ENCODE results near the gene BCAR3.

The BCAR3 gene

DNA sequence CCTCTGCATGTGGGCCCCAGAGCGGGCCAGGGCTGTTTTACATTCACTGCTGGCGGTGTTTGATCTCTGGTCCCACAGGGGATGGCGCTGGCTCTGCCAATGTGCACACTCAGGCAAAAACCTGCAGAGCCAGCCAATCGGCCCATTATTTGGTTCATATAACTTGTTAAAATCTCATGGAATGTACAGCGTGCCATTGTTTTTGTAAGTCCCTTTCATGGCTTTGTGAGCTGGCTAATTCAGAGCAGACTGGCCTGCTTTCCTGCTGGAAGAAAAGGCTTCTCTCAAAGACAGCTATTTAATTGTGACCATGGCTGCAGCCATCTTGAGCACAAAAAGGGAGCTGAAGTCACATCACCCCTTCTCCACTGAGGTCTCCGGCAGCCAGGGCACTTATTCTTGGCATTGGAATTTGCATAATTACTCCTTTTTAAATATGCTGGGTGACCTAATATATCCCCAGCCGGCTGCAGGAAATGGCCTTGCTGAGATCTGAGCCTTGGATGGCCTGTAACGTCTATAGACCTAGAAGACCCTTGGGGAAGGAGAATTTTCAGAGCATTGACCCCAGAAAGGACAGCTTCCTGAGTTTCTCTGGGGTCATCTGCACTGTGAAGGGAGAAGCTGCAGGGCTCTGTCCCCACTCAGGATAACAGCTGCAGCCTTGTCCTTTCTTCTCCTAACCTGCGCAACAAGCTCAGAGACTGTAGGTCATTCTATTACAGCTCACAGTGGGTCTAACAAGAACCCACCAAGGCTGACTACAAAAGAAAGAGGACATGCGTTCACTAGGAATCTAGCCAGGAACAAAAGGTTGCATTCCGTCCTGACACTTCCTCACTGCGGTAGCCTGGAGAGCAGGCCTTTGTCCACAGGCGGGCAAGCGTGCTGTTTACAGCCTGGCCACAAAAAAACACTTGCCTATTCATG lies 45.8 kb downstream of the BCAR3 start:
- DNase-seq: no peak

DNA sequence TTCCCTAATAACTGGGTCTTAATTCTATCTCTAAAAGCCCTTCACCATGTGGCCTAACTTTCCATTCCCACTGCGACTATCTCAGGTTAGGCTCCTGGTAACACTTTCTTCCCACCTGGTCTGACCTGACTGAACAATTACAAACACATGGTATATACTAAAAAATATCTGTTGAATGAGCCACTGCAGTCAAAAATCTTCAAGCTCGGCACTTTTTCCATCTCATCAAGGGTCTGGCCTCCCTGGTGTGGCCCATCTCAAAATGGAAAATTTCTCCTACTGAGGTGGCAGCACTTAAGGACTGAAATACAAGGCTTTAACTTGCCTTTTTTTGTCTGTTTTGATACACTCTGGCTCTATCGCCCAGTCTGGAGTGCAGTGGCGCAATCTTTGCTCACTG lies 48.3 kb downstream of the BCAR3 start:
- DNase-seq: no peak

DNA sequence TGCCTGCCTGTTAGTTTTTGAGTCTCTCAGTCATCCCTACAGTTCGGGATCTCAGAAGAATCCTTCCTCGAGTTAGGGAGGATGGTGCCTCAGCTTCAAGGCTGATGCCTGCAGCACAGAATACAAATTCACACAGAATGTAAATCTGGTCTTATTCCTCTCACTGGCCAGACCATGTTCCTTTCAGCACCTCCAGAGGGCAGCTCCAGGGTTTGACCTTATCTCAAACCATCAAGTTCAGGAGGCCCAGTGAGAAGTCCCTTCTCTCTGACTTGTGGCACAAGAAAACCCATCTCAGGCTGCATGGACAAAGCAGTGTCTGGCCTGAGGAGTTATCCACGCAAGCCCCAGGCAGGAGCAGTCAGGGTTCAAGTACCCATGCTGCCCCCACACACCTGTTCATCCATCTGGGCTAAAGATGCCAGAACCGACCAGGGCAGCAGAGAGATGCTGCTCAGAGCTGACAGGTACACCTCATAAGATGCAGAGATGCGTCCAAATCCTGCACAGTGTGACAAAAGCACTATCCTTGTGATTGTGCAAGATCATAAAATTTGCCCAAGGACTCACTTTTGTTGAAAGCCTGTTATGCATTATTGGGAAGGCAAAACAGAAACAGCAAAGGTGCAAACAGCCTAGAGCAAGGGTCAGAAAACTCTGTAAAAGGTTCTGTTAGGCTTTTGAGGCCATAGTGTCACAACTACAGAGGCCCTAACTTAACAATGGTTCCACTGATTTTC lies 49.8 kb downstream of the BCAR3 start:
- no peak for DNase-seq

DNA sequence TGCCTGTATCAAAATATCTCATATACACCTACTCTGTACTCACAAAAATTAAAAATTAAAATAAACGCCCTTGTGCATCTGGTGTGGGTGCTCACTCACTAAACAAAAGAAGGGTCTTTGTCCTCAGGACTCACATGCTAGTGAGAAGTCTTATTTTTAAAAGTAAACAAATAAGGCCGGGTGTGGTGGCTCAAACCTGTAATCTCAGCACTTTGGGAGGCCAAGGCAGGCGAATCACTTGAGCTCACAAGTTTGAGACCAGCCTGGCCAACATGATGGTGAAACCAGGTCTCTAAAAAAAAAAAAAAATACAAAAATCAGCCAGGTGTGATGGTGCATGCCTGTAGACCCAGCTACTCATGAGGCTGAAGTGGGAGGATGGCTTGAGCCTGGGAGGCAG lies 51.5 kb downstream of the BCAR3 start:
- no peak for DNase-seq

DNA sequence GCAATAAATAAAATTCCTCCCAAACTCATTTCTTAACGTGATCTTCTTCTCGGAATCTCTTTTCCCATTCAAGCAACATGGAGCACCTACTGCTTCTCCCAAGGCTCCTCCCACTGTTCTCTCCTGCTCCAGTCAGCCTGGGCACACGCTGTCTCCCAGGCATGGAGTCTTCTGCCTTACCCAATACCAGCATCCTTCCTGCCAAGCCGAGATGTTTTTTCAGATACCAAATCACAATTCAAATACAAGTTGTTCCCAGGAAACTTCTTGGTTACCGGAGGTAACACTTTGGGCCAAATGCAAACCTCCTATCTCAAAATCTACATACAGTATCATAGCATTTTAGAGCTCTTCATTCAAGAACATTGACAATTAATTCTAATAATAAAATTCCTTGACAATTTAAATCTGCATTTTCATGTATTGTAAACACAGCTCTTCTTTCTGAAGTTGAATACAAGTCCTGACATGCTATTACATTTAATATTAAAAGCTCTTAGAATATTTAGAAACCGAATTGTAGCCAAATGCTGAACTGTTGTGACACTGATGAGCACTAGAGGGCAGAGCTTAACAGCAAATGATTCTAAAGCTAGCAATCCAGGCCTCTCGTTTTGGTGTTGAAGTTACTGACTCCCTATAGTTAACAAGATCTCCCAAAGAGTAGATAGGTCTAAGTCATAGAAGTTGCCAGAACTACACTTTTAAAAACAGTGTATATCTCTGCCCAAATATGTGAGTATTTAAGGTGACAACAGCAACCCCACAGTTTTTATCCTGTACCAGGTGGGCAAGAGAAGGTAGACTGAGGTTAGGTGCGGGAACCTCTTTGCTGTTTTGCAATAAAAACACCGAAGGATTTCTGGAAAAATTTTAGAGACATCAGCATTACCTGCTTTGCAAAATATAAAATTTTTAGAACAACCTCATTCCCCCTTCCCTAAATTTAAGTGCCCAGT lies 52.3 kb downstream of the BCAR3 start:
- DNase-seq: peak; percentile 78

DNA sequence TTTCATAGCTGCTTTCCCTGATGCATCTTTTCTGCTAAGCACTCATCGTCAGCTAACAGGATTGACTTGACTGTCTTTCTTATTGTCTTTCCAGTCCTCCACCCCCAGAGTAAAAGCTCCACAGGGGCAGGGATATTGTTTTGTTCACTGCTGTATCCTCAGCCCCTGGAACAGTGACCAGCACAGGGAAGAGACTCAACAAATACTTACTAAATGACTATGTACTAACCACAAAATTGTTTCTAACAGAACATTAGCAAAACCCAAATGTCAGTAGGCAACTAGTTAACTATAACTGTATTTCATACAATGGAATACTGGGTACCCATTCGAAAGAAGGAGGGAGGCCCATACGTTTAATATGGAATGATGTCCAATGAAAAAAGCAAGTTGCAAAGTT lies 53.0 kb downstream of the BCAR3 start:
- no peak for DNase-seq

DNA sequence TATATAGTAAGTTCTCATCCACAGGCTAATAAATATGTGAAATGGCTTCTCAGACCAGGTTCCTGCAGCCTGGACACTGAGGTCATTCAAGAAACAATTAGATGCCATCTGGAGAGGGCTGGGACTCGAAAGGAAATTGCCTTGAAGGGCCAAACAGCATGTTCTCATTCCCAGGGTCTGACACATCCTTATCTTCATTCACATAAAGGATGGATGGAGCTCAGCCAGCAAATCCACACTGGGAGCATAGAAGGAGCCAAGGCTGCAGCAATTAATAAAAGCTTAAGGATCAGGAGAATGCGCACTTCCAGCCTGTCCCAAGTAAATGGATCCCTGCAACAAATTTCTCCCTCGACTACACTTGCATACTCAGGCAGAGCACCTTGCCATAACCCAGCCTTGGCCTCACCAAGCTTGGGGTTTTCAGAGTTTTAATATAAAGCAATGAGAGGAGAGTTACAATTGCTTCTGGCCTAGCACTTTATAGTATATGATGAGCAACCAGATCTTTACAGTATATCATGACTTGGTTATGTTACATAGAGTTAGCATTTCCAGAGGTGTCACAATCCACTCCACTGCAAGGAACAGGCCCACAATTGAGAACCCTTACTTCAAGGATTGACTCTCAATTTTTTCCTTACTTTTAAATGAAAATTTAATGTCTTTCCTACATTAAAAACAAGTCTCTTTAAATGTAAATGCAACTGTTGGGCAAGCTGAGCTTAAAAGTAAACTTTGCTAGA lies 55.9 kb downstream of the BCAR3 start:
- DNase-seq: no peak

DNA sequence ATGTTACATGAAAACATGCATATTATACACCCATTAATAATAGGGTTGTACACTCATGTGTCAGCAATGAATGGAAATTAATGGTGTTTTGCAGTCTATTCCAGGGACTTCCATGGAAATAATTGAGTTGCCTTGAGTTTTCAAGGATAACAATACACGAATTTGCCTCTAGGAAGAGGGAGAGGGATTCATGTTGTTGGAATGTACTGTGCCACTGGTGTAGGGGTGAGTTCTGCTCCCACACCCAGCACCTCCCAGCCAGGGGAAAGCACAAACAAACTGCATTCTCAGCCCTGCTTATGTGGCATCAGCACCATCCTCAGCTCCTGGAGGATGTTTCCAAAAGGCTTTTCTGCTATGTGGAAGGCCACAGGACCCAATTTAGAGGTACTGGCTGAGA lies 57.8 kb downstream of the BCAR3 start:
- no peak for DNase-seq

DNA sequence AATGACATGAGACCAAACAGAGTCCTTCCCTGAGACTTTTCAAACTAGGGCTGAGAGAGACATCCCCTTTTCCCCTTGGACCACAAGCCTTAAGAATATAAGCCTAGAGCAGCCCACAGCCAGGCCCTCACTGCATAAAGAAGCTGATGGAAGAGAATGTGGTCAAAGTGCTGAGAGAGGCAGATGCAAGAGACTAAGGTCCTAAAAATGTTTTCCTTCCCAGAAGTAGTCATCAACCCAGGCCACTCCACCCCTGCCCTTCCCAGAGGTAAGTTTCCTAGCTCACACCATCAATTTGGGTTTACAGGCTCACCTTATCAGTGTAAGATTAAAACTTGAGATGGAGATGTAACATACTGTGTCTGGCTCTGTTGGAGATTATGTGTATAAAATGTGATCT lies 58.2 kb downstream of the BCAR3 start:
- no peak for DNase-seq

DNA sequence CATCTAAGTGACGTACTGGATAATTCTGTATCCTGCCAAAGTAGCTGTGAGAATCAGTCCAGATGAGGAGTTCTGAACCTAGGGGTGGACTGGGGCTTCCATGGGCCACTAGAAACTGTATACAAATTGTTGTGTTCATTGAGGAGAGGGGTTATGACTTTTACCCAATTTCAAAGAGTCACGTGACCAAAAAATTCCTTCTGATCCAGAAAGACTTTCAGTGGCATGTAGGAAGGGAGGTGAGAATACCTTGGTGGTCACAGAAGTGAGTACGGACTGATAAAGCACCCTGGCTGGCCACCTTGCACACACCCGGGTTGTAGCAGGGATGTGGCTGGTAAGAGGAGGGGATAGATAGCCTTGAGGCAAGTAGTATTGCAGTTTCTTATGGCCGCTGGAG lies 60.4 kb downstream of the BCAR3 start:
- no peak for DNase-seq

DNA sequence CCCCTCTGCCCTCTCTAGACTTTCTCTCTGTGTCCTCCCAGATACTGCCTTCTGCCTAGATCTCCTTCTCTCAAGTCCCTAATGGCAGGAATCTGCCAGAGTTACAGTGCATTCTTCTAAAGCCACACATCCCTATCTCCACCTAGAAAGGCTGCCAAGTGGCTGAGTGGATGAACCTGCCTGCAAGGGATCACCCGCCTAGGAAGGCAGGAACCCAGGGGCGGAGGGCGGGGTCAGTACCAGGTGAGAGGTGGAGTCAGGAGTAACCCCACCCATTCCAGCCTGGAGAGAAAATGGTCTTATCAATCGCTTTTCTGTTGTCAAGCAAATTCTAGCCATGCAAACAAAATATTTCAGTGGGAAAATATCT lies 60.8 kb downstream of the BCAR3 start:
- no peak for DNase-seq

DNA sequence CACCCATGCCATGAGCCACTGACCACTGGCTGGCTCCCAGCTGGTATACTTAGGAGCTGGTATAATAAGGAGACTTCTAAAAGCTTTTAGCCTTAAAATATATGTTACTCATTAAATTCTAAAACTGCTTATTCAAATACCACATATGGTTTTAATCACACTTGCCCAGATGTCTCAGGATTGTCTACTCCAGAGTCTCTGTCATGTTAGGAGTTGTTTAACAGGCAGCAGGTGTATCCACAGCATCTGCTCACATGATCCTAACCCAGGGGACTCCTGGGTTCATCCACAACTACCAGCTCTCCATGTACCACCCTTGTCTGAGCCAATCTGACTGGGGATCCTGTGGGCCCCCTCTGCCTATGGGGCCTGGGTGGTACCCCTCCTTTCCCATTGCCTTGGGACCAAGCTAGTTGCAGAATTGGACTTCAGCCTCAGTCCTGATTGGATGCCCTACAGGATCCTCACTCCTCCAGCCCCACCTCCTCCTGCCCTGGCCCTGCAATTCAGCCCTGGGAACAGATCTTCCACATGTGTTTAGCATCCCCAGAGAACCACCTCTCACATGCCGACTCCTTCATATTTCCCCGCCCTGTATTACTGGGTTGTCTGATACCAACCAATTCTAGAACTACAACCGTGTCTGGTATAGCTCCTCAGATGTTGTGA lies 61.3 kb downstream of the BCAR3 start:
- DNase-seq: no peak

DNA sequence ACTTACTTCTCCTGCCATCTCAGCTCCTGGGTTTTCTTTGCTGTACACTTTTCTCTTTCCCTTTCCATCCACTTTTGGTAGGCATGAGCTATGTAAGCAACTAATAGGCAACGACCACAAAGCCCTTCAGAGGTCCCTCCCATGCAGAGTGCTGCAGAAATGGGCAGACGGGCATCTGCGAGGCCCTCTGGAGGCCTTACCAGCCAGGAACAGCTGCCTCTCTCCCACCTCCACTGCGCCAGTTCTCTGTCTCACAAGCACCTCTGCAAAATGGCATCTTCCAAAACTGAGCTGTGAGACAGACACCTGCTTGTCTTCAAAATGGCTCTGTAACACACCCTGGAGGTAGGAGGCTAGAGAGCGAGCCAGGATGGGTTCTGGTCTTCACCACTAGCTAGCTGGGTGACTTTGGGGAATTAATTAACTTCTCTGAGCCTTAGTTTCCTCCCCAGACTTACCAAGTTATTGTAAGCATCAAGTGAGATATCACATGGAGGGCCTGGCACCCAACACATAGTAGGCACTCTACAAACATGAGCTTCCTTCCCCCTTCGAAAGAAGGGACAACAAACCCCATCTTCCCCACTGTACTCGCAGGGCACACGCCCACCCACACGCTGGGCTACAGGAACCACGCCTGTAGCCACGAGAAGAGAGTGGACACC lies 62.0 kb downstream of the BCAR3 start:
- DNase-seq: peak; percentile 36

DNA sequence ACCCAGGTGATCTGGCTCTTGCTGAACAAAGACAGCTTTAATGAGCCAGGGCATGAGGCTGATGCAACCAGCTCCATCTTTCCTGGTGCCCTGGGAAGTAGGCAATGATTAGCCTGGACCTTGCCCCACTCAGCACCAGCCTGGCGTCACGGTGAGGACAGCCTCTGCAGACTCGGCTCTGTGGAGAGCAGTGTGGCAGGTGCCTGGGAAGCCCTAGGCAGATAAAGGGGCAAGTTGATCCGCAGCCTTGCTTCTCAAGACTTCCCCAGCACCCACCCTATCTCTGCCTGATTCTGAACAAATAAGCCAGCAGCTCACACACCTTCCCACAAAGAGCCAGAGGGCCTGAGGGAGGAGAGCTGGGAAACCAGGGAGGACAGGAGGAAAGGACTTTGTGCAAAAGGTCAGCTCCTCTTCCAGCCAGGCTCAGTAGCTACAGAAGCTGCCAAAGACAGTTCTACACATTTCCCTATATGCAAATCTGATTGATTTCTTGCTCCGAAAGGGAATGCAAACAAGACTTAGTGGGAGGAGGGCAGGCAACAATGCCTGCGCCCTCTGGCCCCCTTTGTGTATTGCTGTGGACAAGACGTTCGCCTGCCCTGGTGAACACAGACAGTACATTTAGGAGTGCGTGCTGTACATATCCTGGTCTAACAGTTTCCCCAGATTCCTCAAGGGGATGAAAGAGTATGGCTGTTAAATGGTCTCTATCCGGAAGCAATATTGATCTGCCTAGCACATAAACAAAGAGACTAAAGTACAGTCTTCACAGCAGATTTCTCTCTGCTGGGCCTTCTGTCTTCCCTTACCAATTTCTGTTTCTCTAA lies 63.8 kb downstream of the BCAR3 start:
- peak; percentile 48 for DNase-seq

DNA sequence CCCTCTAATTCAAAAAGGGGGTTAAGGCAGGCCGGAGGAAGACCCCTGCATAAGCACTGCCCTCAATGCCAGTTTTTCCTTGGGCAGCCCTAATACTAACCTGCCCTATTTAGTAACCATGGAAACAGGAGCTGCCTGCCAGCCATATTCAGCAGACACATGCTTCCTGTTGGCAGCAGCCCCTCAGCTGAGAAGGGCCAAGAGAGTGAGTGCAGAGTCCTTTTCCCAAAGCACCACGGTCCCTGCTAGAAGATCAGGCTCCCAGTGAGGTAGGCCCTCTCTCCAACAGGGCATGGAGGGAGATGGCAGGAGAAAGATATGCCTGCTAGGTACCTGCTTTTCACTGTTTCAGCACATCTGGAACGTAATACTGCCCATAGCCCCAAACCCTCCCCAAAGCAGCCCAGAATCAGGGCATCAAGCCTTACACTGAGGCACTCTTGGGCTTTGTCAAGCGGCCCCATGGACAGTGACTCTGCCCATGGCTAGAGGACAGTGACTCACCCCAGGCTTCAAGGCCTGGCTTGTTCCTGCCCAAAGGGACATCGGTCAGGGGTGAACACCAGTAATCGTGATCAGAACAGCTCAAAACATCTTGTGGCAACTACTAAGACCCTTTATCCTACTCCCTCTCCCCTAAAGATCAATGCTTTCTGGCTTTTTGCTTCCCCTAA lies 64.5 kb downstream of the BCAR3 start:
- peak; percentile 86 for DNase-seq

DNA sequence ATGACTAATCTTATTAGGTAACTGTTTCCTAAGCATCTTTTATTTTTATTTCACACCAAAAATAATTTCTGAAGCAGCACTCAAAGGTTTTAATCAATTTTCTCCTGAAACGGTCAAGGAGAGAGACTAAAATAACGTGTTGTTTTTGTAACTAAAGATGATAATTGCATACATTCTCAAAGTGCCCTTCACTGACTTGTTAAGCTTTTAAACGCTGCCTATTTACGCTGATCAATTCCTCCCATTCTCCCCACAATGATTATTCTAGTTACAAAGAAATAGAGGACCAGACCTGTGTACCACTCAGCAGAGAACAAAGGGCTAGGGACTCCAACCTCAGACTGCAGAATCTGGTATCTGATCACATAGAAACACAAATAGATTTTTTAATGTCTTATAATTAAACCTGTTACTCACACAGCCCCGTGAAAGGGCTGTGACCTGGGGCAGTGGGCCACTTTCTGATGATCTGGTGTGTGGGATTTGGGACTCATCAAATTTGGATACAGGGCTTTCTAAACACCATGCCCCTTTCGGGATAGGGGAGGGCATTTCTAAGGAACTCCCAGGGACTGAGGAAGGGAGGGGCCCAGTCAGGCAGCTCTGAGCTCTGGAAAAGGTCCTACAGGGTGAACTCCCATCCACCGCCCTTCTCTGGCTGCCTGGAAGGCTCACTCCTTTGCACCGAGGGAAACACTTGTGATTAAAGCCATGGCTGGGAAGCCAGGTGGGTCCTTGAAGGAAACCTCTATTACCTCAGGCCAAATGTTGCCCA lies 65.2 kb downstream of the BCAR3 start:
- peak; percentile 86 for DNase-seq

DNA sequence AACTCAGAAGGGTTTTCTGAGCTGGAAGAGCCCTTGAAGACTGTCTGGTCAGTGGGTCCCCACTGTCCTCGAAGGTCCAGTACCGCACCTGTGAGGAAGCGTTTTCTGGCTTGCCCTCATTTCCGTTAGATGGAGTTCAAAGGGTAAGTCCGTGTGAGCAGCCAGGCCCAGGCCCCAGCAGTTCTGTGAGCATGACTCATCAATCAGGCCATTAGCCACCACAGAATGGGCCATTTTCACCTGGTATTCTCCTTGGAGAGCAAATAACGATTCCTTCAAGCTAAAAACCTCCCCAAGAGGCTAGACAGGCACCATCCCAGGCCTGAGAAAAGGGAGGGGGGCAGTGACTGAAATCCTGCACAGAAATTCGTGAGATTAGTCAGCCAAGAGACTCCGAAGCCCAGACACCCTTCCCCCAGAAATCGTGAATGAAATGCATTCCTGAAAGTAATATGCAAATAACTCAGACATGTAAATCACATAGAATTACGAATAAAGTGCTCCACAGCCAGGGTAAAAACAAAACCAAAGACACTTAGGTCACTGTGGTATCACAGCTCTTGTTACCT lies 66.0 kb downstream of the BCAR3 start:
- DNase-seq: no peak

DNA sequence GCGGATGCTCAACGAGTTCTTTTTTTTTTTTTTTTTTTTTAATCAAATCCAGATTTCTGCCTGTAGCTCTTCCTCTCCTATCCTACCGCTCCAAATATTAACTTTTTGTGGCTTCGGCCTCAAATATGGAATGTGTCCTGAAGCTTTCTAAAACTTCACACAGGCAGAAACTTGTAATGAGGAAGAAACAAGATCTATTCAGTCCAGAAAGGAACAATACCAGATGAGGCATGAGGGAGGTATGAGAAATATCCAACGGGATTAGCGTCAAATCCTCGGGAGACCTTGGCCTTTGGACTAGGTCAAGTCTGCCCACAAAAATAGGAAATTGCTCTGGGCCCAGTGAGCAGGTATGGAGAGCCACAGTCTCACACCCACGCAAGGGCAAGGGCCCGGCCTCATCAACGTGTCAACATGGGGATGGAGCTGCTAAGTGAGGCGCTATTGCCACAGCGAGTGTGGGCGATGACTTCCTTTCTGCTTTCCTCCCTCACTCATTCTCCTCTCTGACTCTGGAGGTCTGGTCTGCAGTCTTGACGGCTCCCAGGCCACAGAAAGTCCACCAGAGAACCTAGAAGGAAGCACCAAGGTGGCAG lies 66.6 kb downstream of the BCAR3 start:
- DNase-seq: no peak

Measured in NCI-H1092 treated with DMSO at 0.1 percent for 48 hours (cell line).